Measurements from ENCODE around the gene MEIS2.

The MEIS2 gene

GRCh38 chr15:37072181-37072580 lies 28.2 kb downstream of the MEIS2 start:
- DNase-seq = no peak

- DNase-seq = no peak
Measured at GRCh38 chr15:37071134-37071533, 29.2 kb downstream of the MEIS2 start.

GRCh38 chr15:37070686-37071085 lies 29.7 kb downstream of the MEIS2 start:
- DNase-seq = no peak

GRCh38 chr15:37061996-37062395 lies 38.4 kb downstream of the MEIS2 start:
- DNase-seq = no peak

- DNase-seq = no peak
Measured at GRCh38 chr15:37059086-37059485, 41.3 kb downstream of the MEIS2 start.

- DNase-seq = no peak
Measured at GRCh38 chr15:37058316-37058985, 41.9 kb downstream of the MEIS2 start.

GRCh38 chr15:37057831-37058230 lies 42.5 kb downstream of the MEIS2 start:
- DNase-seq = no peak

GRCh38 chr15:37057256-37057655 lies 43.1 kb downstream of the MEIS2 start:
- DNase-seq = no peak

GRCh38 chr15:37056177-37057121 lies 43.9 kb downstream of the MEIS2 start:
- no peak for DNase-seq

GRCh38 chr15:37055481-37055880 lies 44.9 kb downstream of the MEIS2 start:
- no peak for DNase-seq

GRCh38 chr15:37054336-37054735 lies 46.0 kb downstream of the MEIS2 start:
- DNase-seq = no peak

- DNase-seq = no peak
Measured at GRCh38 chr15:37053166-37053565, 47.2 kb downstream of the MEIS2 start.

- DNase-seq = no peak
Measured at GRCh38 chr15:37050345-37050744, 50.0 kb downstream of the MEIS2 start.

GRCh38 chr15:37046876-37047614 lies 53.3 kb downstream of the MEIS2 start:
- DNase-seq = no peak

GRCh38 chr15:37045859-37046740 lies 54.2 kb downstream of the MEIS2 start:
- DNase-seq = no peak

GRCh38 chr15:37044915-37045648 lies 55.3 kb downstream of the MEIS2 start:
- DNase-seq = no peak

GRCh38 chr15:37041836-37042235 lies 58.5 kb downstream of the MEIS2 start:
- no peak for DNase-seq

- no peak for DNase-seq
Measured at GRCh38 chr15:37041042-37041441, 59.3 kb downstream of the MEIS2 start.

- no peak for DNase-seq
Measured at GRCh38 chr15:37040072-37040742, 60.1 kb downstream of the MEIS2 start.

GRCh38 chr15:37038716-37039106 lies 61.6 kb downstream of the MEIS2 start:
- no peak for DNase-seq
